A549 (cell line): ENCODE measurements around the gene ESPN. TPM values are rescaled to one million over a fixed set of nuclear protein-coding genes. Genes with fewer than 3 reads are reported as not detected.

Experiments used
- ATAC-seq, 2 experiments: fragments of 200-7000 bp in 1 of 2; fragments of >200 bp in 1 of 2; cut with Nextera tagmentation in 1 of 2; cut with Tn5 transposase in 1 of 2; 3 replicates each; pipeline versions ENCODE4 v1.8.0 to v1.9.1; 2018 to 2020; ENCODE audit warnings: mild to moderate bottlenecking in 1 of 2, moderate library complexity in 1 of 2
- CTCF ChIA-PET: fragments of 300-600 bp; sonication (Branson Sonifier 250); formaldehyde crosslinking; extraction: SDS; loops from one replicate; lab custom pipeline; 2021; ENCODE audit warnings: antibody characterized with exemption, inconsistent platforms; lab: Yijun Ruan, JAX
- POLR2A ChIA-PET: fragments of 350-600 bp; formaldehyde crosslinking; extraction: SDS; loops from one replicate; lab custom pipeline; 2021; ENCODE audit warnings: antibody characterized with exemption, inconsistent platforms; lab: Yijun Ruan, JAX
- DNase-seq, 2 experiments: peaks; one replicate each; pipeline versions ENCODE4 v3.0.0 to v3.0.0-alpha.2; 2011 to 2016; ENCODE audit warnings: low read depth in 1 of 2, low spot score in 1 of 2
- FAIRE-seq: peaks from 2 replicates; lab custom pipeline; 2011; peaks lifted over from hg19 to GRCh38; lab: Jason Lieb, UNC
- H3K27ac ChIP-seq, 2 experiments: fragments of >200 bp; sonication (Bioruptor Twin); formaldehyde crosslinking; 3 replicates each; pipeline ENCODE4 v1.5.1; 2016 to 2017
- H3K4me1 ChIP-seq: fragments of >200 bp; sonication (Bioruptor Twin); formaldehyde crosslinking; 3 replicates; pipeline ENCODE4 v1.6.1; 2016
- H3K4me2 ChIP-seq: fragments of >200 bp; sonication (Bioruptor Twin); formaldehyde crosslinking; 3 replicates; pipeline ENCODE4 v1.6.1; 2016
- H3K4me3 ChIP-seq: fragments of >200 bp; sonication (Bioruptor Twin); formaldehyde crosslinking; 3 replicates; pipeline ENCODE4 v1.5.1; 2016
- H3K9me3 ChIP-seq: fragments of >200 bp; sonication (Bioruptor Twin); formaldehyde crosslinking; 3 replicates; pipeline ENCODE4 v1.6.1; 2016
- BCL3 ChIP-seq: fragments of >200 bp; sonication (Bioruptor Twin); formaldehyde crosslinking; IDR thresholded peaks from 3 replicates; pipeline ENCODE4 v1.6.1; 2016
- CTCF ChIP-seq: fragments of >200 bp; sonication (Bioruptor Twin); formaldehyde crosslinking; IDR thresholded peaks from 3 replicates; pipeline ENCODE4 v1.5.1; 2016
- HES2 ChIP-seq: fragments of >200 bp; sonication (Bioruptor Twin); formaldehyde crosslinking; IDR thresholded peaks from 2 replicates; pipeline ENCODE4 v1.6.1; 2016
- JUN ChIP-seq, 2 experiments: fragments of >200 bp; sonication (Bioruptor Twin); formaldehyde crosslinking; IDR thresholded peaks; 2 replicates in 1 of 2; 3 replicates in 1 of 2; pipeline ENCODE4 v1.6.1; 2016 to 2017
- MAX ChIP-seq: IDR thresholded peaks from 2 replicates; pipeline ENCODE4 v1.6.1; 2012
- RAD21 ChIP-seq, 2 experiments: fragments of >200 bp in 1 of 2; sonication (Bioruptor Twin) in 1 of 2; formaldehyde crosslinking in 1 of 2; IDR thresholded peaks in 1 of 2; conservative IDR thresholded peaks in 1 of 2; 2 replicates in 1 of 2; 3 replicates in 1 of 2; pipeline ENCODE4 v1.6.1; 2012 to 2018; ENCODE audit warnings: inconsistent platforms in 1 of 2
- RCOR1 ChIP-seq: fragments of 150-350 bp; IDR thresholded peaks from 2 replicates; pipeline ENCODE4 v1.6.1; 2014; ENCODE audit warnings: antibody characterized with exemption, low read length, low read depth
- ZFP36 ChIP-seq: fragments of 450-650 bp; IDR thresholded peaks from 2 replicates; pipeline ENCODE4 v1.6.1; 2014; ENCODE audit warnings: borderline replicate concordance; ENCODE audit not compliant: partially characterized antibody
- WGBS: methylation state at CpG from one replicate; pipeline ENCODE4 v1.1.6; 2017; ENCODE audit errors: missing lambda C conversion rate; 5-methylcytosine and 5-hydroxymethylcytosine counted together
- polyA plus RNA-seq, 4 experiments: library from polyadenylated mRNA; depleted of rRNA in 3 of 4; stranded (reverse); fragments of >200 nt; fragmentation: RNase III in 1 of 4; extraction: RNeasy Plus Mini Kit Qiagen cat#74134 plus additional on column Dnase treatment in 1 of 4; gene quantifications; 2 replicates in 3 of 4; 3 replicates in 1 of 4; pipeline ENCODE4 v1.2.3, GENCODE V29; 2011 to 2017
- TF ChIP-seq, protein P1 (sequence below): fragments of 200-600 bp; sonication (generic); IDR thresholded peaks from 2 replicates; pipeline ENCODE4 v1.6.1; 2016; ENCODE audit warnings: antibody characterized with exemption, mild to moderate bottlenecking, moderate library complexity

ESPN gene
- polyA plus RNA-seq, 2 of the 4 experiments (the other 2 are of a cell fraction) = 0.22 to 0.28 TPM

DNA sequence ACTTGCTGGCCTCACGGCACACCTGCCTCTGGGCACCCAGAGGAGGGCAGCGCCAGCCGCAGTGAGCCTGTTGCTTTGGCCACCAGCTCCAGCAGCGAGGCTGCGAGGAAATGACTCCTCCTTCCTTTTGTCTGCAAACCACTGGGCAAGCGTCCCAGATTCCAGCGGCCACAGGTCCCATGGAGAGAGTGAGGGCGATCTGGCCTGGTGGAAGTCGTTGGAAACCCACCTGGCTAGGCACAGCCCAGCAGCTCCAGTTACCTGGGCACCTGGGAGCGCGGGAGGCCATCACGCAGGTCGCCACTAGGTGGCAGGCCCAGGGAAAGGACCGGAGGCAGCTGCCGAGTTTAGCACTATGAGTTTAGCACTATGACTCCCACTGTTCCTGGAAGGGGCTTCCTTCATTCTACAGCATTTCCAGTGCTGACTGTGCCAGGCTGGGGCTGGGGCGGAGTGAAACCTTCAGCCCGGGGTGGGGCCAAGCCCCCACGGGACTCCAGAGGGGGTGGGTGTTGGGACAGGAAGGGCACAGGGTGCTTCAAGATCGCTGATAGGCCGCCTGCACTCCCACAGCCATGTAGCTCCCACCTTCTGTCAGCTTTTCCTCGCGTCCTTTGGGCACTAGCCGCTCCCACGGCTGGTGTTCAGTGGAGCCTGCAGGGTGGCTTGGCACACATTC is 1.1 kb upstream of the ESPN start:
- WGBS = 8% methylated on average over 11 of the region's 24 CpGs
- POLR2A ChIA-PET = no interaction called here
- H3K4me1 ChIP-seq = peaks cover 19% of the 10 kb centered on the region
- no peak for TF ChIP-seq RCOR1
- no peak for TF ChIP-seq MAX
- peak in 1 of 2 experiments; percentile 21; a peak in 2 of 5 replicates for TF ChIP-seq RAD21 (conservative IDR thresholded peaks at IDR 0.05 in 1 of 2, IDR thresholded peaks at IDR 0.05 in 1 of 2)
- TF ChIP-seq CTCF = peak; percentile 54
- no peak for TF ChIP-seq ZFP36
- TF ChIP-seq, all 56 proteins: peak for 2
- CTCF ChIA-PET = interaction anchor here (0.7 to 6.8 kb wide), 19 partner anchors 9 to 219 kb away, joined by 3 to 96 read pairs (median 4); no protein-coding TSS in a partner anchor
- peak overlapping the region; percentile 82 for H3K4me2 ChIP-seq
- no peak for FAIRE-seq
- H3K27ac ChIP-seq = peak overlapping the region in 1 of 2 experiments; percentile 38; a peak in 1 of 6 replicates
- H3K9me3 ChIP-seq = no peaks in the 10 kb centered on the region
- peak; percentile 60 to 78 for ATAC-seq
- peak overlapping the region; percentile 35; the same call in 2 of the 3 replicates for H3K4me3 ChIP-seq
- peak in 1 of 2 experiments; percentile 52 for DNase-seq

GRCh38 chr1:6424000-6424565 is 493 bp upstream of the ESPN start:
- no peak for TF ChIP-seq JUN (IDR thresholded peaks at IDR 0.05)
- TF ChIP-seq, protein P1, sequence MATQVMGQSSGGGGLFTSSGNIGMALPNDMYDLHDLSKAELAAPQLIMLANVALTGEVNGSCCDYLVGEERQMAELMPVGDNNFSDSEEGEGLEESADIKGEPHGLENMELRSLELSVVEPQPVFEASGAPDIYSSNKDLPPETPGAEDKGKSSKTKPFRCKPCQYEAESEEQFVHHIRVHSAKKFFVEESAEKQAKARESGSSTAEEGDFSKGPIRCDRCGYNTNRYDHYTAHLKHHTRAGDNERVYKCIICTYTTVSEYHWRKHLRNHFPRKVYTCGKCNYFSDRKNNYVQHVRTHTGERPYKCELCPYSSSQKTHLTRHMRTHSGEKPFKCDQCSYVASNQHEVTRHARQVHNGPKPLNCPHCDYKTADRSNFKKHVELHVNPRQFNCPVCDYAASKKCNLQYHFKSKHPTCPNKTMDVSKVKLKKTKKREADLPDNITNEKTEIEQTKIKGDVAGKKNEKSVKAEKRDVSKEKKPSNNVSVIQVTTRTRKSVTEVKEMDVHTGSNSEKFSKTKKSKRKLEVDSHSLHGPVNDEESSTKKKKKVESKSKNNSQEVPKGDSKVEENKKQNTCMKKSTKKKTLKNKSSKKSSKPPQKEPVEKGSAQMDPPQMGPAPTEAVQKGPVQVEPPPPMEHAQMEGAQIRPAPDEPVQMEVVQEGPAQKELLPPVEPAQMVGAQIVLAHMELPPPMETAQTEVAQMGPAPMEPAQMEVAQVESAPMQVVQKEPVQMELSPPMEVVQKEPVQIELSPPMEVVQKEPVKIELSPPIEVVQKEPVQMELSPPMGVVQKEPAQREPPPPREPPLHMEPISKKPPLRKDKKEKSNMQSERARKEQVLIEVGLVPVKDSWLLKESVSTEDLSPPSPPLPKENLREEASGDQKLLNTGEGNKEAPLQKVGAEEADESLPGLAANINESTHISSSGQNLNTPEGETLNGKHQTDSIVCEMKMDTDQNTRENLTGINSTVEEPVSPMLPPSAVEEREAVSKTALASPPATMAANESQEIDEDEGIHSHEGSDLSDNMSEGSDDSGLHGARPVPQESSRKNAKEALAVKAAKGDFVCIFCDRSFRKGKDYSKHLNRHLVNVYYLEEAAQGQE = no peak
- TF ChIP-seq HES2 = no peak
- CTCF ChIA-PET = interaction anchor here (0.9 to 6.8 kb wide), 15 partner anchors 9 to 181 kb away, joined by 3 to 96 read pairs (median 7); no protein-coding TSS in a partner anchor
- Histone ChIP-seq H3K4me3 (peak overlapping the region; percentile 35; the same call in 2 of the 3 replicates), H3K4me2 (peak overlapping the region; percentile 82), H3K27ac (no peak overlapping the region; a peak in 2 of 6 replicates), H3K9me3 (no peaks in the 10 kb centered on the region), H3K4me1 (peaks cover 19% of the 10 kb centered on the region)
- no peak for DNase-seq
- POLR2A ChIA-PET = no interaction called here
- no peak for FAIRE-seq
- ATAC-seq = peak; percentile 23 to 46; a peak in 4 of 6 replicates
- WGBS = 14% methylated on average over 13 of the region's 35 CpGs

DNA sequence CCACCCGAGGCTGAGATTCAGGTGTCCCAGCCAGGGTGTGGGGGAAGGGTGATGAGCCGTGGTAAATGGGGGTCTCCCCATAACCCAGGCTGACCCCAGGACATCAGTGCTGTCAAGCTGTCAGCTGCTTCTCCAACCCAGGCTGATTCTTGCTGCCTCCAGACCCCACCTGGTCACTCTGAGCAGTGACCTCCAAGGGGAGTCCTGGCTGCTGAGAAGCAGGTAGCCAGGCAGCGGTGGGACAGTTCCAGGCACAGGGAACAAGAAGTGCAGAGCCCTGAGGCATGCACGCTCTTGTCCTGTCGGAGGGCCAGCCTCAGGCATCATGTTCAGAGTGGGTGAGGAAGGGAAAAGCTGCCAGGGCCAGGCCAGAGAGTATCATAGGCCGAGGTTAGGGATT is 1.1 kb downstream of the ESPN start:
- FAIRE-seq = no peak

More for the DNA sequence above, 1.1 kb downstream of the ESPN start:
- ATAC-seq (no peak), DNase-seq (no peak)
- no peak overlapping the region for H3K4me2 ChIP-seq
- H3K4me1 ChIP-seq = peaks cover 16% of the 10 kb centered on the region
- no peak overlapping the region for H3K27ac ChIP-seq
- POLR2A ChIA-PET = no interaction called here
- CTCF ChIA-PET = interaction anchor here (1.0 to 2.7 kb wide), 7 partner anchors 7 to 21 kb away, joined by 3 to 31 read pairs (median 4); no protein-coding TSS in a partner anchor
- H3K9me3 ChIP-seq = no peaks in the 10 kb centered on the region
- H3K4me3 ChIP-seq = no peak overlapping the region
- TF ChIP-seq BCL3 = no peak
- TF ChIP-seq, all 56 proteins: peak for 0
- 98% methylated on average over 4 of the region's 6 CpGs for WGBS
